ENCODE measurements around the gene FHAD1. TPM values are rescaled to one million over a fixed set of nuclear protein-coding genes. Genes with fewer than 3 reads are reported as not detected.
"Not testable (repeated sequence)": the region's sequence is repeated elsewhere in the genome, so short reads cannot be mapped to it uniquely, and the experiment has no call there.

FHAD1 gene
- total RNA-seq, 6 experiments from 2014 or later, result 0.06 to 0.53 (median 0.12) TPM; not detected in 3

- Histone ChIP-seq H3K4me1 (peaks cover 0 to 31% (median 13%) of the 10 kb centered on the region in 4 donors), H3K9me3 (no peaks in the 10 kb centered on the region), H3K4me3 (no peak overlapping the region), H3K36me3 (no peaks in the 10 kb centered on the region), H3K27ac (no peak overlapping the region), H3K27me3 (no peaks in the 10 kb centered on the region)
- 53% methylated on average over 6 of the region's 21 CpGs for WGBS (ENCODE audit: insufficient coverage, low coverage, low lambda C conversion rate, missing lambda C conversion rate)
- DNase-seq, result no peak
- intact Hi-C loops (cut with DNase I), result no loop called here
- no peak for TF ChIP-seq POLR2A (IDR thresholded peaks at IDR 0.05)
- TF ChIP-seq CTCF (IDR thresholded peaks at IDR 0.05), result no peak
- ATAC-seq, result peak in 2 of 4 donors; percentile 8
These were observed 124.9 kb downstream of the FHAD1 start for GRCh38 chr1:15371610-15372545.

- H3K27me3 ChIP-seq, result no peaks in the 10 kb centered on the region
- H3K4me3 ChIP-seq, result no peak overlapping the region
- H3K4me1 ChIP-seq, result no peaks in the 10 kb centered on the region
- H3K9me3 ChIP-seq, result no peaks in the 10 kb centered on the region
- TF ChIP-seq POLR2A (IDR thresholded peaks at IDR 0.05), result no peak
- no peak for TF ChIP-seq CTCF (IDR thresholded peaks at IDR 0.05)
- intact Hi-C loops (cut with DNase I), result no loop called here
- no peak for DNase-seq
- no peak overlapping the region for H3K27ac ChIP-seq
- no peak for ATAC-seq
- H3K36me3 ChIP-seq, result no peaks in the 10 kb centered on the region
- WGBS (ENCODE audit: insufficient coverage, low coverage, low lambda C conversion rate, missing lambda C conversion rate), result 77% methylated on average over 8 of the region's 8 CpGs
These were observed 131.7 kb downstream of the FHAD1 start for GRCh38 chr1:15378729-15379128.

GRCh38 chr1:15379151-15379550, 132.1 kb downstream of the FHAD1 start:
- intact Hi-C loops (cut with DNase I); H3K36me3 ChIP-seq; H3K4me1 ChIP-seq; H3K27me3 ChIP-seq; DNase-seq; ATAC-seq; H3K9me3 ChIP-seq; H3K27ac ChIP-seq; H3K4me3 ChIP-seq: not testable (repeated sequence)
- no CpG with 5 or more reads among the region's 9 CpGs for WGBS (ENCODE audit: insufficient coverage, low coverage, low lambda C conversion rate, missing lambda C conversion rate)

GRCh38 chr1:15380601-15381508, 133.8 kb downstream of the FHAD1 start:
- Histone ChIP-seq H3K36me3 (no peaks in the 10 kb centered on the region), H3K27ac (no peak overlapping the region), H3K27me3 (no peaks in the 10 kb centered on the region), H3K4me1 (no peaks in the 10 kb centered on the region), H3K4me3 (no peak overlapping the region), H3K9me3 (no peaks in the 10 kb centered on the region)
- TF ChIP-seq CTCF (IDR thresholded peaks at IDR 0.05), result no peak
- no peak for TF ChIP-seq POLR2A (IDR thresholded peaks at IDR 0.05)
- no peak for DNase-seq
- no peak for ATAC-seq
- 80% methylated on average over 17 of the region's 22 CpGs for WGBS (ENCODE audit: insufficient coverage, low coverage, low lambda C conversion rate, missing lambda C conversion rate)
- intact Hi-C loops (cut with DNase I), result no loop called here

Measured in right lobe of liver (tissue), 6 donors.